H1 (cell line): ENCODE data around the gene CYP1B1. TPM values are rescaled to one million over a fixed set of nuclear protein-coding genes. Genes with fewer than 3 reads are reported as not detected.

Experiments used
- CEBPB ChIP-seq: IDR thresholded peaks from 2 replicates; pipeline ENCODE4 v1.6.1; 2012; ENCODE audit warnings: low read depth, low read length
- EGR1 ChIP-seq: IDR thresholded peaks from 2 replicates; pipeline ENCODE4 v1.6.1; 2011; ENCODE audit warnings: low read depth, low read length, borderline replicate concordance
- MAFK ChIP-seq: IDR thresholded peaks from 2 replicates; pipeline ENCODE4 v1.6.1; 2012; ENCODE audit warnings: low read depth, mild to moderate bottlenecking, improper control_type of control experiment, low read length
- RAD21 ChIP-seq, 2 experiments: IDR thresholded peaks in 1 of 2; conservative IDR thresholded peaks in 1 of 2; 2 replicates each; pipeline ENCODE4 v1.6.1; 2011; ENCODE audit warnings: low read depth in 2 of 2, low read length in 2 of 2, improper control_type of control experiment in 1 of 2, inconsistent platforms in 1 of 2, mild to moderate bottlenecking in 1 of 2, moderate library complexity in 1 of 2
- SAP30 ChIP-seq: fragments of 300-600 bp; sonication (generic); IDR thresholded peaks from 2 replicates; pipeline ENCODE4 v1.7.1; 2012; ENCODE audit warnings: low read length, moderate library complexity, mild to moderate bottlenecking, inconsistent platforms; ENCODE audit not compliant: insufficient read depth, insufficient replicate concordance
- SIRT6 ChIP-seq: IDR thresholded peaks from one replicate; pipeline ENCODE4 v1.7.1; 2012; ENCODE audit warnings: low read length, inconsistent platforms
- polyA plus RNA-seq, 7 experiments: library from polyadenylated mRNA; depleted of rRNA in 3 of 7; stranded (reverse) in 5 of 7; unstranded in 2 of 7; fragments of >200 nt in 5 of 7; fragments of 200-250 nt in 2 of 7; gene quantifications; 1 replicate in 5 of 7; 2 replicates in 1 of 7; 4 replicates in 1 of 7; pipeline versions ENCODE4 v1.2.1 to v1.2.3, GENCODE V29; 2011 to 2013; ENCODE audit warnings: missing spikeins in 2 of 7, mixed read lengths in 2 of 7
- total RNA-seq: library from RNA; stranded (reverse); fragmentation: NEBNext Ultra II Directional; extraction: Animal tissue kit (Norgen Biotek cat#: 25700); gene quantifications from 2 replicates; pipeline ENCODE4 v1.2.1, GENCODE V29; 2021

CYP1B1 gene
- total and polyA plus RNA-seq, 2 of the 8 experiments (the other 6 are each of a cell fraction or from before 2014, with no cell fraction given) = 1.3 to 5.7 TPM

- TF ChIP-seq MAFK (no peak), SIRT6 (no peak), EGR1 (no peak), SAP30 (no peak), CEBPB (no peak), RAD21 (IDR thresholded peaks at IDR 0.05 in 1 of 2, conservative IDR thresholded peaks at IDR 0.05 in 1 of 2; ENCODE audit: low read depth in 2 of 2, low read length in 2 of 2) (no peak)
Measured at GRCh38 chr2:38066421-38067115, 9.4 kb downstream of the CYP1B1 start (continued).
